Retina (tissue), 1 donor: Measurements from ENCODE around the gene TAAR5.
"Not testable (repeated sequence)": the region's sequence is repeated elsewhere in the genome, so short reads cannot be mapped to it uniquely, and the experiment has no call there.

Source experiments
- DNase-seq: peaks from one replicate; pipeline ENCODE4 v3.0.0-alpha.2; 2016

The TAAR5 gene

DNA sequence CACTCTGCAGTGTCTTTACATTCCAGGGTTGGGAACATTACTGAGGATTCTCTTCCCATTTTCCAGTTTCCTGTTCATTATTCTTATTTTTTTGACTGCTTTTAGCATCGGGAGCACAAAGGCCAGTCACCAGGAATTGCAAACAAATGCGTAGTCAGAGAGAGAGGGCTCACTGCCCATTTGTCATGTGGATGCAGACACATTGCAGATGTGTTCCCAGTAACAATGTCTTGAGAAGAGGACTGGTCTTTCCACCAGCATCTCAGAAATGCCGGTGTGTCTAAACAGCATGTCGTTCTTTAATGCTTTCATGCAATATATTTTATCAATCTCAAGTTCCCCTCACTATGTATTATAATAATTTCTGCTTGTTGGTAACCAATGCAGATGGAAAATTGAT, 20.4 kb downstream of the TAAR5 start:
- DNase-seq, result no peak

DNA sequence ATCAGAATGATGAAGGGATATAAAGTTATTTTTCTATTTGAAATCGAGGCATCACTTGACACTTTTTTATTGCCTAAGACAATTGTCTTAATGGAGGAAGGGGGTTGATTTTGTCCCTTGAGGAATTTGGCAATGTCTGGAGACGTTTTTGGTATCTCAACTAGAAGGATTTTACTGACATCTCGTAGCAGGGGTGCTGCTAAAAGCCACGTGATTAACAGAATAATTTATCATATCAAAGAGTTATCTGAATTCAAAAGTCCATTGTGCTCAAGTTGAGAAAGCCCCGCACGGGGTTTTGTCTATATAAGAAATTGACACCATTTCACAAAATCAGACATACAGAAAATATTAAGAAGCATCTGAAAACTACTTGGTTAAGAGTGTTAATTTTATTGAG, 20.9 kb downstream of the TAAR5 start:
- DNase-seq, result peak; percentile 27

DNA sequence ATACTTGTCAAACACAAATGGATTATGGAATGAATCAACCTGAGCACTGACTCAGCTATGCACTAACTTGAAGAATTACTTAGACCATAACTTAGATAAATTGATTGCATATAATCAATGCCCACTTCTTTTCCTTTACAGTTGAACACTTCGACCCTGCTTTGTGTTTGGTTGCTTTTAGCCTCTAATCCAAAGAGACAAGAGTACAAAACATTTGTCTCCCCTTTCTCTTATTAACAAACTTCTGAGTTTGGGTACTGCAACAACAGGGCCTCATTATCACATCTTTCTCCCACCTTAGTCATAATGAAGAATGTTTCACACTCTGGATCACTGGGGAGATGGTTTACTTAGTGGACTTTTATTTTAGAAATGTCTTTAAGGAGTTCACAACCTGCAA, 22.0 kb downstream of the TAAR5 start:
- peak; percentile 55 for DNase-seq

DNA sequence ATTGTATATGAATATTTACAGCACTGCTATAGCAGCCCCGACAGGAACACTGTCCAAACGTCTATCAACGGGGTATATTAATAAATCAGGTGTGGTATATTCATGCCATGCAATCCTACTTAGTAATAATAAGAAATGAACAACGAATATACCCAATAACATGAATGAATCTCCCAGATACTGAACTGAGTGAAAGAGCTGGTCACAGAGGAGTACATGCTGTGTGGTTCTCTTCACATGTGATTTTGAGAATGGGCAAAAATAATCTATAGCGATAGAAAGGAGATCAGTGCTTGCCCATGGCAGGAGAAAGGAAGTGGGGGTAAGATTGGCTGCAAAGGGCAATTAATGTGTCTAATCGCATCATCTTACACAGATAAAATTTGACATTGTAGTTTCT, 23.1 kb downstream of the TAAR5 start:
- DNase-seq, result no peak

DNA sequence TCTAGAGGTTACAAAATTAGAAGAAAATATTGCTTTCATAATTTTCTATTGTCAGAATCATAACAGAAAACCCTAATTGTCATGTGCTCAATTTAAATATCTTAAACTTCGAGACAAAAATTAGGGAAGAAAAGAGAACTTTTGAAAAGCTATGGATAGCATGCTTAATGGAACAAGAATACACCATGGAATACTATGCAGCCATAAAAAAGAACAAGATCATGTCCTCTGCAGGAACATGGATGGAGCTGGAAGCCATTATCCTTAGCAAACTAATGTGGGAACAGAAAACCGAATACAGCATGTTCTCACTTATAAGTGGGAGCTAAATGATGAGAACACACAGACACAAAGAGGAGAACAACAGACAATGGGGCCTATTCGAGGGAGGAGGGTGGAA, 29.5 kb downstream of the TAAR5 start:
- not testable (repeated sequence) for DNase-seq

DNA sequence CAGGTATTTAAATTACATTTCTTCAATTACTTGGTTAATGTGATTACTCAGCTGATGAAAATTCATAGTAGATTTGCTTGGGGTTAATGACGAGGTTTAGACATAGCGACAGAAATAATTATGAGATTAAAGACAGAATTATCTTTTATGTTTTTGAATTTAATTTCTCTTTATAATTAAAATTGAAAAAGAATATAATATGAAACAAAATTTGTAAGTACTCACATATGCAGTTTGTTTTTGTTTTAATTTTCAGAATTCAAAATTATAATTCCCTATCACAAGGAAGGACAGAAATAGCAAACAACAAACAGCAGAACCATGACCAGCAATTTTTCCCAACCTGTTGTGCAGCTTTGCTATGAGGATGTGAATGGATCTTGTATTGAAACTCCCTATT, 37.2 kb downstream of the TAAR5 start, which contains the start of gene TAAR8:
TSS of gene TAAR8 (plus strand) at position 301 of the 400 bp plus-strand sequence. CDS start at position 322, 21 bp downstream.
- no peak for DNase-seq

DNA sequence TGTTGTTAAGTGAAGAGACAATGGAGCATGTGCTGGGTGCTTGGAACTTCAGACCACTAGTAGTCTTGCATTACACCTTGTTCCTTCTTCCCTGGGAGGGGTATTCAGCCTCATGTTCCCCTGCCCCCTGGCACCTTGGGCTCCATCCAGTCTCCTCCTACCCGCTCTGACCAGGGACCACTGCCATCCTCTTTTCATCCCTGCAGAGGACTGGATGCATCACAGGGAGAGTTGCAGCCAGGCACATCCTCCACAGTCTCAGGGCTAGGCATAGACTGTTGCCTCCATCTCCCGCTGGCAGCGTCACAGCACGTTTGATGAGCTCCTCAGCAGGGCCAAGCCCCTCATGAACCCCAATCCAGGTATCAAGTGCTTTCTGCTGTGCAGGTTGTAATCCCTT, 38.3 kb downstream of the TAAR5 start:
- DNase-seq, result no peak

DNA sequence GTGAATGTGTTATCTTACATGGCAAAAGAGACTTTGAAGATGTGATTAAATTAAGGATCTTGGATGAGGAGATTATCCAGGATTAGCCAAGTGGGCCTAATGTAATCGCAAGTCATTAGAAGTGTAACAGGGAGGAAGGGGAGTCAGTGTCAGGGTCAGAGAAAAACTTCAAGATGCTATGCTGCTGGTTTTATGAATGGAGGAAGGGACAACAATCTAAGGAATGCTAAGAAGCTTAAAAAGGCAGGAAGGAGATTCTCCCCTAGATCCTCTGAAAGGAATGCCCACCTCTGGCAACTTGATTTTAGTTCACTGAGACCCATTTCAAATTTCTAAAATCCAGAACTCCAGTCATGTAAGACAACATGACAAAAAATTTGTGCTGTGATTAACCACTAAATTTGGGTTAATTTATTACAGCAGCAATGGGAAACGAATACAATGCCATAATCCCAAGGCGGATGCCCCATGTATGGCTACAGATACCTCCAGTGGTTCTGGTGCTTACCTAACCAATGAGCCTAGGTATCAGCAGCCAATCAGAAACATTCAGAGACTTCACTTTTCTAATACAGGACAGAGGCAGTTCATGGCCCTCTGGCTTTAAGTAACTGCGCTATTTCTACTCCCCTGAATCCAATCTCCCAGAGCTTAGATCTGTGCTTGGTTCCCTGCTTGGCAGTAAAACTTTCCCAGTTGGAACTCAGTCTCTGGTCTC, 40.6 kb downstream of the TAAR5 start:
- DNase-seq, result no peak

DNA sequence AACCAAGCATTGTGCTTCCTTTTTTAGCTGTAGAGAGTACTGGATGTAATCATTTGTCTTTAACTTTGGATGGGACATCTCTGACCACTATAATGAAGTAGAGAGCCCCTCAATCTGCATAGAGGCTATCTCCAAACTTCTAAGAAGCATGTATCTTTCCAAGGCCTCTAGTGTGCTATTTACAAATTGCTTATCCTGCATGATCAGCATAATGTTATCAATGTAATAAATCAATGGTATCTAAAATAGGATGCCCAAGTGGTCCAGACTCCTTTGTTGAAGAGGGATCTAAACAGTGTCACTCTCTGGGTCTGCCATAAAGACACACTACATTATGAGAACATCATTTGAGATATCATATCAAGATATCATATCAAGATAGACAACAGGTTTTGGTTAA, 44.7 kb downstream of the TAAR5 start:
- DNase-seq, result no peak
